Esophagus muscularis mucosa (tissue), 4 donors: ENCODE measurements around the gene RELCH. TPM values are rescaled to one million over a fixed set of nuclear protein-coding genes. Genes with fewer than 3 reads are reported as not detected.

Source experiments
- DNase-seq: peaks from one replicate; pipeline ENCODE4 v3.0.0-alpha.2; 2017; ENCODE audit errors: extremely low spot score
- H3K27ac ChIP-seq, 4 donors: fragments of 200-600 bp; sonication (generic); replicated peaks in 1 of 4; 1 replicate in 3 of 4; 2 replicates in 1 of 4; pipeline ENCODE4 v1.5.1; 2016 to 2019; ENCODE audit warnings: mild to moderate bottlenecking in 1 of 4
- H3K27me3 ChIP-seq, 4 donors: fragments of 200-600 bp; sonication (generic); one replicate each; pipeline versions ENCODE4 v1.5.1 to v1.6.0; 2016 to 2019
- H3K36me3 ChIP-seq, 4 donors: fragments of 200-600 bp; sonication (generic); one replicate each; pipeline ENCODE4 v1.5.1; 2016 to 2019
- H3K4me1 ChIP-seq, 4 donors: fragments of 200-600 bp; sonication (generic); one replicate each; pipeline ENCODE4 v1.5.1; 2016 to 2019
- H3K4me3 ChIP-seq, 4 donors: fragments of 200-600 bp; sonication (generic); 1 replicate in 2 of 4; 2 replicates in 2 of 4; pipeline ENCODE4 v1.5.1; 2016 to 2019; ENCODE audit warnings: mild to moderate bottlenecking in 4 of 4, moderate library complexity in 1 of 4
- H3K9me3 ChIP-seq, 4 donors: fragments of 200-600 bp; sonication (generic); 1 replicate in 3 of 4; 2 replicates in 1 of 4; pipeline ENCODE4 v1.5.1; 2016 to 2019
- CTCF ChIP-seq, 3 experiments: fragments of 200-600 bp in 2 of 3; fragments of 450-650 bp in 1 of 3; sonication (generic) in 2 of 3; IDR thresholded peaks; one replicate each; pipeline ENCODE4 v1.5.1; 2017 to 2019; ENCODE audit warnings: antibody characterized with exemption in 3 of 3, mild to moderate bottlenecking in 2 of 3, moderate library complexity in 1 of 3
- EP300 ChIP-seq: sonication (generic); formaldehyde crosslinking; IDR thresholded peaks from one replicate; pipeline ENCODE4 v1.6.1; 2017; ENCODE audit warnings: antibody characterized with exemption
- POLR2A ChIP-seq: fragments of 450-650 bp; IDR thresholded peaks from one replicate; pipeline ENCODE4 v1.6.1; 2017; ENCODE audit warnings: antibody characterized with exemption, moderate library complexity, mild to moderate bottlenecking, low read depth
- POLR2AphosphoS5 ChIP-seq, 2 donors: sonication (generic); formaldehyde crosslinking; IDR thresholded peaks; one replicate each; pipeline ENCODE4 v1.6.1; 2017; ENCODE audit warnings: antibody characterized with exemption in 2 of 2
- WGBS: methylation state at CpG from one replicate; pipeline ENCODE4 v1.1.5; 2018; 5-methylcytosine and 5-hydroxymethylcytosine counted together
- intact Hi-C: fragments of 100-400 bp; cut with DNase I; formaldehyde crosslinking; loops from one replicate; pipeline ENCODE4 v1.15.1; 2023
- total RNA-seq, 4 donors: library from RNA; depleted of rRNA; stranded (reverse); fragments of >200 nt; gene quantifications; one replicate each; pipeline versions ENCODE4 v1.1.0 to v1.2.1, GENCODE V29; 2016

RELCH gene
- total RNA-seq, 4 donors from 2014 or later = 15.9 to 17.9 (median 17.5) TPM

DNA sequence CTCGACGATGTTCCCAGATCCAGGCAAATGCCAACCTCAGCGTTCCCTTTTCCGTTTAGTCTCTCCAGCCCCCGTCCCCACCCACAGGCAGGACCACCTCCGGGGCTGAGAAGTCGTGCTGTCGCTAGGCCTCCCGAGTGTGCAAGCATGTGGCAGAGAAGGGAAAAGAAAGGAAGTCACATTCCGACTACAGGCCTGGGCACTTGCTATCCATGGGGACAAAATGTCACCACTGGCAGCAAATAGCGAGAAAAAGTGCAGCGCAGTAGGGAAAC is 619 bp upstream of the RELCH start:
- intact Hi-C loops = loop anchor here (2.0 to 10.0 kb wide), 3 partner anchors 62 to 1238 kb away; partner anchors contain the start of gene VPS4B
- DNase-seq = no peak

GRCh38 chr18:62187543-62188510 is 772 bp downstream of the RELCH start:
- TF ChIP-seq EP300 = no peak
- TF ChIP-seq CTCF (IDR thresholded peaks at IDR 0.05) = peak in 1 of 3 experiments; percentile 2
- H3K4me1 ChIP-seq = peaks cover 30 to 60% (median 50%) of the 10 kb centered on the region in 4 donors
- no peaks in the 10 kb centered on the region for H3K9me3 ChIP-seq
- no peaks in the 10 kb centered on the region for H3K27me3 ChIP-seq
- H3K27ac ChIP-seq = peak overlapping the region; percentile 78 to 89 (median 84)
- H3K4me3 ChIP-seq = peak overlapping the region; percentile 88 to 98 (median 94)
- intact Hi-C loops = loop anchor here (2.0 to 10.0 kb wide), 3 partner anchors 61 to 1237 kb away; partner anchors contain the start of gene VPS4B
- no peaks in the 10 kb centered on the region for H3K36me3 ChIP-seq
- WGBS = 2% methylated on average over 31 of the region's 54 CpGs
- no peak for DNase-seq

More for the DNA sequence above, 619 bp upstream of the RELCH start:
- Histone ChIP-seq H3K4me3 (peak overlapping the region; percentile 88 to 98 (median 94)), H3K27ac (peak overlapping the region; percentile 78 to 89 (median 84)), H3K4me1 (peaks cover 30 to 58% (median 50%) of the 10 kb centered on the region in 4 donors), H3K27me3 (no peaks in the 10 kb centered on the region), H3K9me3 (no peaks in the 10 kb centered on the region), H3K36me3 (no peaks in the 10 kb centered on the region)
- TF ChIP-seq CTCF (IDR thresholded peaks at IDR 0.05) = no peak
- TF ChIP-seq POLR2AphosphoS5 (IDR thresholded peaks at IDR 0.05) = no peak
- no peak for TF ChIP-seq POLR2A
- WGBS = 0% methylated on average over 12 of the region's 12 CpGs

GRCh38 chr18:62189208-62189607 is 2.2 kb downstream of the RELCH start:
- DNase-seq = no peak
- TF ChIP-seq EP300 = no peak
- no peak for TF ChIP-seq CTCF (IDR thresholded peaks at IDR 0.05)
- TF ChIP-seq POLR2A = no peak
- TF ChIP-seq POLR2AphosphoS5 (IDR thresholded peaks at IDR 0.05) = no peak
- WGBS = 30% methylated on average over 2 of the region's 2 CpGs
- H3K4me3 ChIP-seq = peak overlapping the region in 3 of 4 donors; percentile 88 to 96 (median 92)
- no peaks in the 10 kb centered on the region for H3K27me3 ChIP-seq
- no peaks in the 10 kb centered on the region for H3K36me3 ChIP-seq
- intact Hi-C loops = loop anchor here (10.0 kb wide), 2 partner anchors 396 to 1236 kb away; partner anchors contain the start of gene VPS4B
- no peak overlapping the region for H3K27ac ChIP-seq
- peaks cover 30 to 54% (median 53%) of the 10 kb centered on the region in 4 donors for H3K4me1 ChIP-seq
- no peaks in the 10 kb centered on the region for H3K9me3 ChIP-seq

GRCh38 chr18:62196079-62196478 is 9.0 kb downstream of the RELCH start:
- H3K27me3 ChIP-seq = no peaks in the 10 kb centered on the region
- intact Hi-C loops = no loop called here
- no peak overlapping the region for H3K27ac ChIP-seq
- no peak overlapping the region for H3K4me3 ChIP-seq
- WGBS = 93% methylated on average over 7 of the region's 7 CpGs
- H3K4me1 ChIP-seq = peaks cover 4 to 17% (median 12%) of the 10 kb centered on the region in 4 donors
- no peak for DNase-seq
- H3K9me3 ChIP-seq = no peaks in the 10 kb centered on the region
- no peaks in the 10 kb centered on the region for H3K36me3 ChIP-seq
- TF ChIP-seq POLR2A (no peak), POLR2AphosphoS5 (IDR thresholded peaks at IDR 0.05) (no peak), CTCF (IDR thresholded peaks at IDR 0.05) (no peak), EP300 (no peak)
